Measurements from ENCODE around the gene PLA2G5.

PLA2G5 gene

DNA sequence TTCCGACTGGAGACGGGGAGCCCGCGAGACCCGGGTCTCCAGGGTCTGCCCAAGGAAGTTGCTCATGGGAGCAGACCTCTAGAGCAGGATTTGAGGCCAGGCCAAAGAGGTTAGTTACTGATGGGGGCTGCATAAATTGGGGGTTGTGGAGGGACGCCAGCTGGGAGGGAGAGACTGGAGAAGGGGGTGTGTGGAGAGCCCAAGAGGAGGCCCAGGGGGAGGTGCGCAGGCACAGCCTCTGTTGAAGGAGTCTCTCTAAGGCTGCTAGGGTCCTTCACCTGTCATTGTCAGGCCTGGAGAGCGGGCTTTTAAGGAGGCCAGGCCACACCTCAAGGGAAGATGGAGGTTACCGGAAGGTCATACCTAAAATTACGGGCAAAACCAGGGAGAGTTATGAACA, 363 bp downstream of the PLA2G5 start:
- no peak for DNase-seq

DNA sequence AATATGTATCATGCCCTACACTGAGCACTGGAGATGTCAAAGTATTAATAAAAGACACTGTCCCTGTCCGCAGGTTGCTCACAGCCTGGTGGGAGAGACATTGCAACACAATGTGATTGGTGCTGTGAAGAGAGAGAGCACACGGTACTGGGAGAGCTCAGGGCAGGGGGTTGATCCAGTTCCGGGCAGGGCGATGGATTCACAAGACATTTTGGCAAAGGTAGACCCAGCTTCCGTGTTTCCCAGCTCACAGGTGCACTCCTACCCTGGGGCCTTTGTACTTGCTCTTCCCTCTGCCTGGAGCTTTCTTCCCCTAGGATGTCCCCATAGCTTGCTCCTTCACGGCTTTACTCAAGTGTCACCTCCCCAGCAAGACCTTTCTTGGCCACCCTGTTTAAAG, 1.4 kb downstream of the PLA2G5 start:
- DNase-seq, result no peak

DNA sequence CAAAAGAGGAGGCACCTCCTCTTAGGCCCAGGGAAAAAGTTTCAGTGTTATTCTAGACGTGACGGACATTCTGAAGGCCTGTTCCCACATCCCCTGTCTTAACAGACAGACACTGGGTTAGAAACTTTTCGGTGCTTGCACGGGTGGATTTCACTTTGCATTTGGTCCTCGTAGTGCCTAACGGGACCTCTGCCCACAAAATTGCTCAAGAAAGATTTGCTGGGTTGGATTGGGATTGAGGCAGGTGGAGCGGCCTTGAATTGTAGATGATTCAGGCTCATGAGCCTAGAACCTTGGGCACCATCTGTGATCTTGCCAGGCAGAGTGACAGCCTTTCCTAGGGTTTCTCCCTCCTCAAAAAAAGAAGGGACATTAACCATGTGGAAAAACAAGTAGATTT, 2.8 kb downstream of the PLA2G5 start:
- no peak for DNase-seq

DNA sequence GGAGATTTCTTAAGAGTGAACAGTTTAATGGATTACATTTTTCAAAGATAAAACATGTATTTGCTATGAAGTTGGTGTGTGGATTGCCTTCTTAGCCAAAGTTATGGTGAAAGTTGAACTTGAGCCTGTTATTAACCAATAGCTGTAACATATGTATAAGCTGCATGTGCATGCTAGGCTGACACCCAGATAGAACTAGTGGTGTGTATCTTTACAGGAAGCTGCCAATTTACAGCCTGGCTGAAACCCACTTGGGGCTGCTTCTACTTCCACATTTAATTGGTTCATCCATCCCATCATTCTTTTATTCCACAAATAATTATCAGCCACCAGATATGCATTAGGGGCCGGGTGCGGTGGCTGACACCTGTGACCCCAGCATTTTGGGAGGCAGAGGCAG, 3.3 kb downstream of the PLA2G5 start:
- no peak for DNase-seq

DNA sequence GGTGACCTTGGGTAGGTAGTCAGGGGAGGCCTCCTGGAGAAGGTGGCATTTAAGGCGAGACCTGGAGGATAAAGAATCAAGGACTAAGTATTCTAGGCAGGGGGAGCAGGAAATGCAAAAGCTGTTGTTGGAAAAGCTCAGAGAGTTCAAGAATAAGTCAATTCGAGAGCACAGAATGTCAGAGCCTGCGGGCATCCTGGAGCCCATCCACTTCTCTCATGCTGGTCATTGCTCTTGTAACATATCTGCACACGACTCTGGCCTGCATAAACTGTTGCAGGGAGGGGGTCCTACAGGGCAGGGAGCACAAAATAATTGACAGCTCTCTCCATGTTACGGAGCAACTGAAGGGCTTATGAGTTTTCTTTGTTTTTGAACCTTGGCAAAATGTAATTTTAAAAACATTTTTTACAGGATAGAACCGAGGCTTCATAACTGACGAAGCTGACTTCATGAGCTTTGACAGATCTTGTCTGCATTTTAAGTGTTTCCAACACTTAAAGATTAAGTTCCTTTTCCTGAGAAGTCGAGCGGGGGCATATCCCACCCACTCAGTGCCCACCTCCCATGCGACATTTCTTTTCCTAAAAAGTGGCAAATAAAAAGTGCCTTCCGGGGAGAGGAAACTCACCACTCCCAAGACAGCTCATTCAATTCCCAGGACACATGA, 4.2 kb downstream of the PLA2G5 start:
- DNase-seq, result no peak

DNA sequence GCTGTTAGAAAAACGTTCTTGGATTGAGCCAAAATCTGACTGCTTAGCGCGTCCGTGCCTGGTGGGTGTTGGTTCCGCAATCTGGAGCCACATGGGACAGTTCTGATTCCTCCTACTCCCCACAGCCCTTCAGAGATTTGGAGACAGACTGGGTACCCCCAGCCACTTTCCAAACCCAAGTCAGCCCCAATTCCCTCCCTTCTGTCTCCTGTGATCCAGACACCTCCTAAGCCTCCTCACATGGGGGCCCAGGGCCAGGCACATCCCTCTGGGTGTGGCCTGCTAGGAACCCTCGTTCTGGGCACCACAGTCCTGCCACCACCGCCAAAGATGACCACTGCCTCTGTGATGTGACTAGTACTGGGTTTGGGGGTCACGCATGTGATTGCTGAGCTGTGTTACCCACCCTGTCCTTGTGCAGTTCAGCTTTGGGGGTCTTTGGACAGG, 4.8 kb downstream of the PLA2G5 start:
- DNase-seq, result no peak

DNA sequence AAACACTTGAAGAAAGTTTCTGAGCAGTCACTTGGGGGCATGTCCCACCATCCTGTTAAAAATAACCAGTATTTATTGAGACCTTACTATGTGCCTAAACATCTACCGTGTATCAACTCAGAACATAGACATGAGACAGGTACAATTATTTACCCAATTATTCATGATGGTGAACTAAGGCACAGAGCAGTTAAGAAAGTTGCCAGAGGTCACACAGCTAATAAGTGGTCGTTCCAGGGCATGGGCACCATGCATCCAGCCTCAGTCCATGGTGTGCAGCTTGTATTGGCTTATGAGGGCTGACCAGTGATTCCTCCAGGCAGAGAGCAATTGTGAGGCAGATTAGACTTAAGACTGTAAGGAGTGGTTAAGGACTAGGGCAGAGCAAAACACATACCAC, 5.4 kb downstream of the PLA2G5 start:
- DNase-seq, result no peak

DNA sequence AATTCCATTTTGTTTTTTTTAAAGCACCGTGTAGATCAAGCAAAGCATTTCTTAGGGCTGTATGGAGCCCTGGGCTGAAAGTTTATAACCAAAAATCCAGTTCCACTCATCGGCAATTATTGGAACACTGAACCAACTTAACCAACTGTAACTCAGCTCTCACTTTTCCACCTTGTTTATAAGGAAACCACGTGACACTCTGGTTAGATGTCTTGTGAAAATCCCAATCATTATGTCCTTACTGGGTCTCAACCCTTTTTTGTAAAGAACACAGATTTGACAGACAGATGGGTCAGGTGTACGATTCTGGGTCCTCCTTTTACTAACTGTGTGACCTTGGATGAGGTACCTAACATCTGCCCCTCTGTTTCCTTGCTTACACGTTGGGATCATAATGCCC, 6.2 kb downstream of the PLA2G5 start:
- no peak for DNase-seq

DNA sequence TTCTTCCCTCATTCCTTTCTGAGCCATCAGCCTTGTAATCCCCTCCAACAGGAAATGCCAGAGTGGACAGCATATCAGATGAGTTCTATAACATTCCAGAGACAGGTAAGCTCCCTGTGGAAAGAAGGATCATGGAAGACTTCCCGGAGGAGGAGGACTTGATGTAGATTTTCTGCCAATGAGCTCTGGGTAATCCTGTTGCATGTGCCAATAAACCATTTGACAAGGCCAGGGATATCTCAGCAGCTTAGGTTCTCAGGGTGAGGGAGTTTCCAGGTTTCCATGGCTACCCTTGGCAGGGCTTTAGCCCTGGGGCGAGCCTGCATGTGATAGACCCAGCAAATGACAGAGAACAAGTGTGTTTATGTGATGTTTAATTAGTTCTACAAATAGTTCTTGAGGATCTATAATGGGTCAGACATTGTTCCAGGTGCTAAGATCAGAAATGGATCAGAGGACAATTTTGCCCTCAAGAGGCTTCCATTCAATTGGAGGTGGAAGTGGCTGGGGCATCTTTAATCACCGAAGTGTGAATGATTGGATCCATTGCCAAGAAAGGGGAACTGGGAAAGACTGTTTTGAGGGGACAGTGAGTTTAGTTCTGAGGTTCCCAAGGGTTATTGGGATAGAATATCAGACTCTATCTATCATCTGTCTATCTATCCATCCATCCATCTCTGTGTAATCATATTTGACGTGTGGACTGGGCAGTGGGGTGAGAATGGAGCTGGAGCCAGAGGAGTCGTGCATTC, 6.9 kb downstream of the PLA2G5 start:
- no peak for DNase-seq

DNA sequence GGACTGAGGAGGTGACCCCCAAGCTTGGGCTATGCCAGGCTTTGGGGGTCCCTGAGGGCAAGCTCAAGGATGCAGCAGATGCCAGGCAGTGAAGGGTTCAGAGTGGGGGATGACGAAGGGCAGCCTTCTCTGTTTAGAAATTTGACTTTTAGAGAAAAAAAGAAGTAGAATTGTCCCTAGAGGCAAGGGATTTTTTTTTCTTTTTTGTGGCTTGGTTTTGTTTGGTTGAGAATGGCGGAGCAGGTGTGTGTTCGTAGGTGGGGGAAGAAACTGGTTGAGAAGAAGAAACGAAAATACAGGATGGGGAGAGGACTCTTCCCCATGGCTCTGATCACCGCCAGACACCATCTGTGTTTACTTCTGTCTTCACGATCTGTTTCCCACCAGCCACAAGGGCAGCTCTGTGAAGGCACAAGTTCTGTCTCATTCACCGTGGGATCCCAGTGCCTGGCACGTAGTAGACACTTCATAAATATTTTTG, 8.2 kb downstream of the PLA2G5 start:
- no peak for DNase-seq

DNA sequence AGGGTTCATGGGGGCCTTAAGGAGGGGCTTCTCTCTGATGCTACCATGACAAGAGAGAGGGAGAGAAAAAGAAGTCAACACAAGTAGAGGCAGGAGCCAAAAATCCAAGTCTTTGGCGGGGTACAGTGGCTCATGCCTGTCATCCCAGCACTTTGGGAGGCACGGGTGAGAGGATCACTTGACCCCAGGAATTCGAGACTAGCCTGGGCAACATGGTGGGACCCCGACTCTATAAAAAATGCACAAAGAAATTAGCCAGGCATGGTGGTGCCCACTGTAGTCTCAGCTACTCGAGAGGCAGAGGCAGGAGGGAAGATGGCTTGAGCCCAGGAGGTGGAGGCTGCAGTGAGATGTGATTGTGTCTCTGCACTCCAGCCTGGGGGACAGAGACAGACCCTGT, 8.7 kb downstream of the PLA2G5 start:
- no peak for DNase-seq

DNA sequence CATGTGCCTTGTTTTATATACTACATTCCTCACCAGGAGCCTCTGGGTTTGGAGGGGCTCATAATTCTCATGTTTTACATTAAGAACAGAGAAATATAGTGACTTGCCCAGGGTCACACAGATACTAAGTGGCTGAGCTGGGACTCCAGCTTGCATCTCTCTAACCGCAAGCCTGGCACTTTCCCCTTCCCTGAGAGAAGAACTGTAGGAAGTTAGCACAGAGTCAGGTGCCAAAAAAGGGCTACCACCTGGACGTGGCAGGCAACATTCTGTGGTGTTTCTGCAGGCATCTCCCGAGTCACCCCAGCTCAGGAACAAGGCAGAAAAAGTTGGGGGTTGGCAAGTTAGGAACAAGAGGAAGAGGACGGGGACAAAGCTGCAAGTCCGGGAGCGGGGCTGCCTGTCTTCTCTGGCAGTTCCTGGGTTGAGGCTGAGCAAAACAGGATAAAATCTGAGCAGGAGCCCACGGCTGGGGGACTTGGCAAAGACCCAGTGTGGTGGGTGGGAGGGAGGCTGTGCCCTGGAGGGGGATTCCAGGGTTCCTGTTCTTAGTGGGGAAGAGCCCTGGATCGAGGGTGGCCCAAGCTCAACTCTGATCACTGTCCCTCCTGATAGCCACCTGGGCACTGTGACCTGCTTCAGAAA, 9.8 kb downstream of the PLA2G5 start:
- no peak for DNase-seq

DNA sequence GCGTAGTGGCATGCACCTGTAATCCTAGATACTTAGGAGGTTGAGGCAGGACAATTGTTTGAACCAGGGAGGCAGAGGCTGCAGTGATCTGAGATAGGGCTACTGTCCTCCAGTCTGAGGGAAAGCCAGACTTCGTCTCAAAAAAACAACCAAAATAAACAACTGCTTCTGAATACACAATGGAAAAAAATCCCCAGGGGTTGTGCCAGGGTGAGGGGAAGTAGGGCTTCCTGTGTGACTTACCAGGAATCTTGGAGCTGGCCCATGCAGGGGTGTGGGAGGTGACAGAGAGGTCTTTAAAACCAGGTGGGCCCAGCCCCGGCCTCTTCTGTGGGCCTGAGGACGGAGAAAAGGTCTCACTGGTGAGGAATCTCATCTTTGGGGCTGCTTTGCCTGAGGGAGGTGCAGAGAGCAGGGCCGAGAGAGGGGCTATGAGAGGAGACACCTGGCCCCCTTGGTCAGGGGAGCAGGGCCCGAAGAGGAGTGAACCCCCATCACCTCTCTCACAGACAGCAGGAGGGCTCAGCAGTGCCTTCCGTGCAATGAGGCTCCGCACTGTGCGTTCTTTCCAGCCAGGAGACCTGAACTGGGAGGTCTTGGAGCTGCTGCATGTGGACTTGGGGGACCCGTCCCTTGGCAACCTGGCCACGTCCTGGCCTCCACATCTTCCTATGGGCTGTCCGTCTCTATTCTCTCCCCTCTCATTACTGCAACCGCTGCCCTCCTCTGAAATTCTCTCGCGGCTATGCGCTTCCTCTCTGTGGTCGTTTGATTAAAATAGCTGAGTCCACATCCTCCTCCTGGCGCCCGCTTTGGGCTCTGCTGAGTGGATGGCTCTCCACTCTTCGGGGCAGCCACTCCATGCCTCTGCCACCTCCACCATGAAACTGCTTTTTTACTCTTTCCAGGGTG, 10.7 kb downstream of the PLA2G5 start:
- no peak for DNase-seq

DNA sequence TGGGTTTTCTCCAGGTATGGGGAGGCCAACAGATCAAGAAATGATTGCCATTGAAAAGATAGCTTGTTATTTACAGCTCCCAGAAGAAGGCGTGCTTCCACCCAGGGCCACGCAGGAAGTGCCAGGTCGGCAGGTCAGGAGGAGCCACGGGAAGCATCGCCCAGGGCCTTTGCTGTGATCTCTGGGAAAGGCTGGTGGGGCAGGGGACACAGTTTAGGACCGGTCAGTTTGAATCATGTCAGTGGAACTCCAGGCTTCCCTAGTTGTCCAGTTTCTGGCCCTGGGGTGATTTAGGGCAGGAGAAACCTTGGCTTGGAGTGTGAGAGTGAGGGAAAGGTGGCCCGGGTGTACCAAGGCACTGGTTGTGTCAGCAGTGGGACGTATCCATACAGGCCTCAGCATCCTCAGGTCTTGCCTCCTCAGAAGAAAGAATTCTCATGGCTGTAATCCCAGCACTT, 11.4 kb downstream of the PLA2G5 start:
- DNase-seq, result no peak

DNA sequence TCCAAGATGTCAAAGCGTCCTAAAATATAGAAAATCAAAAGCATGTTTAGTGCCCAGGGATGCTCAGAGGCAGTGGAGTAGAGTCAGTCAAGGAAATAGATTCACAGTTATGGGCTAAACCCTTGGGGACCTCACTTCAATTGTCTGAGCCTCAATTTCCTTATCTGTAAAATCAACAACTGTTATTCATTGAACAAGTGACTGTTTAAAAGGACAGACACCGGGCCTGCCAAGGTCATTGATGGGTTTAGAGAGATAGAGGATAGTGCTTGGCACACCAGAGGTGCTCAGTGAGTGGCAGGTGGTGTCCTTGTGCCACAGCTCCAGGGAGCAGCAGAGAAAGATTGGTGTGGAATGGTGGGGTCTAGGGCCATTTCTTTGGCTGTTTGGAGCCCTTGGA, 12.8 kb downstream of the PLA2G5 start:
- DNase-seq, result no peak

DNA sequence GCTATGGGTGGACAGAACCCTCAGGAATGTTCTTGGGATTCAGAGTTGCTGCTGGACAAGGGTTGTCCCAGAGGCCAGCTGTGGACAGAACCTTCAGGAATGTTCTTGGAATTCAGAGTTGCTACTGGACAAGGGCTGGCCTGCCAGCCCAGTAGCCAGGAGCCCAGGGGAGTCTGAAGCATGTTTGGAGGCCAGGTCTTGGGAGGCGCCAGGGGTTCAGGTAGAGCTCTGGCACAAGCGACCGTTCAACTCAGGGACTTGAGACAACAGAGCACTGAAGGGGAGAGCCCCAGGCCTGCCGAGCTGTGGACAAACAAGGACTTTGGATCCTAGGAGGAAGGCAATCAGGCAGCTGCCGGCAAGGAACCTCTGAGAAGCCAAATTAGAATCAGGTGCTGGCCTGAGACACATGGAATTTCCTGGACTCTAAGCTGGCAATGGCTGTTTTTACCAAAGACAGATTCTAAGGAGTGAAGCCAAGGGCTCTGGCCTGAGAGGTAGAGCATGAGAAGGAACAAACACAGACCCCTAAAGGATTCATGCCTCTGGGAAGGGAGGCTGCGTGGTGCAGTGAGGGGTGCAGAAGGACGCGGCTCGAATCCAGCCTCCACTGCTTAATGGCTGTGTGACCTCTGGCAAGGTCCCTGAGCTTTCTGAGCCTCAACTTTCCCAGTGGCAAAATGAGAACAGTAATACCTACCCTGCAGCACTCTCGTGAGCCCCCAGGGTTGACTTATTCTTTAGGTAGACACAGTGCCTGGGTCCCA, 13.4 kb downstream of the PLA2G5 start:
- no peak for DNase-seq

DNA sequence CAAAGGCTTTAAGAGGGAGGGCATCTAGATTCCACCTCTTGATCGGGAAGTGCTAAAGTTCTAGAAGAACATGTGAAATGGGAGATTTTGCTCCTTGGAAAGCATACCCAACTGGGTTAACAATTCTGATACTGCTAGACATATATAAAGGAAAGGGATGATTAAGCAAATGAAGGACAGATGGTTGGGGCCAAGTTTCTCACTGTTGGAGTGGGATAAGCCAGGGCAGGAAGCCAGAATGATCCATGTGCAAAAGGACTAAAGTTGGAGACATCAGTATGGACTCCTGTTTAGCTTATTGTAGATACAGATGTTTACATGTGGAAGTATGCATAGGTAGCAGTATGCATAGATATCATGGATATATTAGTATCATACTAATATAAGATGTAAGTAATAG, 16.8 kb downstream of the PLA2G5 start:
- DNase-seq, result no peak

DNA sequence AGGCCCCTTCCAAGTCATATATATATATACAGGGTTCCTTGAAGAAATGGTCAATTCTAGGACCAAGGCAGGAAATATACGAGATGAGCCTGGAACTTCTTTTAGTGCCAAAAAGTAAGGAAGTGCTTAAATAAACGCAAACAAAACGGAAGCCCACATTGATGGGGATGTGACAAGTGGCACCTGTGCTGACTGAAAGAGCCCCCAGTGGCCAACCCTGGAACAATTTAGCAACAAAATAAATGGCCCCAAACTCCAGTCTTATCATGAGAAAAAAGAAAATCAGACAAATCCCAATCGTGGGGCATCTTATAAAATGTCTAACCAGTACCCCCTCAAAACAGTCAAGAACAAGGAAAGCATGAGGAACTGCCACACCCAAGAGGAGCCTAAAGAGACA, 17.7 kb downstream of the PLA2G5 start:
- DNase-seq, result no peak

DNA sequence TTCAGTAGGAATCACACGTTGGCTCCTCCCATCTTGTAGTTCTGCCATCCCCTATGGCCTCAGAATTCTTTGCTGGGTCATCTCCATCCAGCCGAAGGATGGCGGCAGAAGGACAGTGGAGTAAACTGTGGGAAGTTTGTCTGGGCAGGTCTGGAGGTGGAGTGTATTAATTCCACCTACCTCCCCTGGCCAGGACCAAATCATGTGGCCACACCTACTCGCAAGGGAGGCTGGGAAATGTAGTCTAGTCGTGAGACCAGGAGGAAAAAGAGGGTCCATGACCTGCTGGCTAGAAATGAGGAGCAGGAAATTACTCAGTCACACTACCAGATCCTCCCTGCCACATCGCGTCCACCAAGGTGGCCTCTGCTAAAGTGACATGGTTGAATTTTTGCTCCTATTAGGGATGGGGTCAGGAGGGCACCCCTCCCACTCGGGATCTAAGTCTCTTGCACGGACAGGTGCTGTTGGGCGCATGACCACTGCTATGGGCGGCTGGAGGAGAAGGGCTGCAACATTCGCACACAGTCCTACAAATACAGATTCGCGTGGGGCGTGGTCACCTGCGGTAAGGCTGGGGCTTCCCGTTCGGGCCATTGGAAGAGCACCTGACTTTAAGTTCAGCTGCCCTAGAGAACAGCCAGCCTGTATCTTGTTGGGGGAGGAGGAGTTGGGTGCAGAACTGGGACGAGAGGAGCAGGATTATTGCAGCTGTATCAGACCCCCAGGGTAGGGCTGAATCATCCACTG, 19.5 kb downstream of the PLA2G5 start:
- DNase-seq, result no peak

DNA sequence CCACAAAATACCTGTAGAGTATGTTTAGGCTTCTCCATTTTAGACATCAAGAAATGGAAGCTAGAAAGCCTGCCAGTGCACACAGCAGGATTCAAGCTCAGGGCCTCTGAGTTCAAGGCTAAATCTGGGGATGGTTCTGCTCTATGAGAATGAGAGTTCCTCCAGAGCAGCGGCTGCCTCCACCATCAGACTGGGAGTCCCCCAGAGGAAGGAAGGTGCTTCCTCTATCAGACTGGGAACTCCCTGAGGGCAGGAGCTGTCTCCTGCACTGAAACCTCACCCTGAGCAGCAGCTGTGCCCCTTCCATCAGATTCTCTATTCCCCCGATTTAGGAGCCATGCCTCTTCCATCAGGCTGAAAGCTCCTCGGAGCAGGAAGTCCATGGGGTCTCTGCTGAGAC, 20.1 kb downstream of the PLA2G5 start:
- no peak for DNase-seq

DNA sequence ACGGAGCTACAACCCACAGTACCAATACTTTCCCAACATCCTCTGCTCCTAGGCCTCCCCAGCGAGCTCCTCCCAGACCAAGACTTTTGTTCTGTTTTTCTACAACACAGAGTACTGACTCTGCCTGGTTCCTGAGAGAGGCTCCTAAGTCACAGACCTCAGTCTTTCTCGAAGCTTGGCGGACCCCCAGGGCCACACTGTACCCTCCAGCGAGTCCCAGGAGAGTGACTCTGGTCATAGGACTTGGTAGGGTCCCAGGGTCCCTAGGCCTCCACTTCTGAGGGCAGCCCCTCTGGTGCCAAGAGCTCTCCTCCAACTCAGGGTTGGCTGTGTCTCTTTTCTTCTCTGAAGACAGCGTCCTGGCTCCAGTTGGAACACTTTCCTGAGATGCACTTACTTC, 20.6 kb downstream of the PLA2G5 start:
- no peak for DNase-seq
